Ovary (tissue), 3 donors: Measurements from ENCODE around the gene CAPZB.
"Not testable (repeated sequence)": the region's sequence is repeated elsewhere in the genome, so short reads cannot be mapped to it uniquely, and the experiment has no call there.

Experiments used
- CTCF ChIP-seq, 3 donors: fragments of 450-650 bp in 2 of 3; fragments of 200-600 bp in 1 of 3; IDR thresholded peaks; one replicate each; pipeline versions ENCODE4 v1.5.1 to v1.8.0; 2016 to 2022; ENCODE audit warnings: antibody characterized with exemption in 3 of 3, mild to moderate bottlenecking in 1 of 3
- EP300 ChIP-seq: sonication (generic); formaldehyde crosslinking; IDR thresholded peaks from one replicate; pipeline ENCODE4 v1.6.1; 2017; ENCODE audit warnings: antibody characterized with exemption
- POLR2A ChIP-seq: fragments of 450-650 bp; IDR thresholded peaks from one replicate; pipeline ENCODE4 v1.6.1; 2017; ENCODE audit warnings: antibody characterized with exemption, mild to moderate bottlenecking, moderate library complexity
- donor health status: DM: no; HTN: no; CAD: no.

GRCh38 chr1:19522570-19522969 lies 37.2 kb upstream of the CAPZB start:
- not testable (repeated sequence) for TF ChIP-seq CTCF (IDR thresholded peaks at IDR 0.05); POLR2A; EP300
